Body of pancreas (tissue), 4 donors: ENCODE results near the gene PDIA5.
"Not testable (repeated sequence)": the region's sequence is repeated elsewhere in the genome, so short reads cannot be mapped to it uniquely, and the experiment has no call there.

Experiments used
- POLR2A ChIP-seq, 3 donors: fragments of 450-650 bp; IDR thresholded peaks; one replicate each; pipeline ENCODE4 v1.6.1; 2016; ENCODE audit warnings: antibody characterized with exemption in 3 of 3, mild to moderate bottlenecking in 2 of 3
- TF ChIP-seq, protein P1 (sequence below), 7 experiments: fragments of 450-650 bp in 4 of 7; fragments of 200-600 bp in 3 of 7; sonication (generic) in 3 of 7; IDR thresholded peaks; one replicate each; pipeline ENCODE4 v1.5.1; 2016 to 2019; ENCODE audit warnings: antibody characterized with exemption in 7 of 7

DNA sequence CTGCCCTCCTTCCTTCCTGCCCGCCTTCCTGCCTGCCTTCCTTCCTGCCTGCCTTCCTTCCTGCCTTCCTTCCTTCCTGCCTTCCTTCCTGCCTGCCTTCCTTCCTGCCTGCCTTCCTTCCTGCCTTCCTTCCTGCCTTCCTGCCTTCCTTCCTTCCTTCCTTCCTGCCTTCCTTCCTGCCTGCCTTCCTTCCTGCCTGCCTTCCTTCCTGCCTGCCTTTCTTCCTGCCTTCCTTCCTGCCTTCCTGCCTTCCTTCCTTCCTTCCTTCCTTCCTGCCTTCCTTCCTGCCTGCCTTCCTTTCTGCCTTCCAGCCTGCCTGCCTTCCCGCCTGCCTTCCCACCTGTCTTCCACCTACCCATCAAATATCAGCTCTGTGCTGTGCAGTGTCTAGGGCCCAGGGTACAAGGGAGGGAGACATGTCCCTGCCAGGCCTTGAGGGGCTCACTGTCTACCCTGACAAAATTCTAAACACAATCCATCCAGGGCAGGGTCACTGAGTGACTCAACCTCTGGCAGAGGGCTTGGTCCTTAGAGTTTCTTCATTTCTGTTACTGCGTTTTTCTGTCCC is 85.1 kb downstream of the PDIA5 start:
- TF ChIP-seq, protein P1, sequence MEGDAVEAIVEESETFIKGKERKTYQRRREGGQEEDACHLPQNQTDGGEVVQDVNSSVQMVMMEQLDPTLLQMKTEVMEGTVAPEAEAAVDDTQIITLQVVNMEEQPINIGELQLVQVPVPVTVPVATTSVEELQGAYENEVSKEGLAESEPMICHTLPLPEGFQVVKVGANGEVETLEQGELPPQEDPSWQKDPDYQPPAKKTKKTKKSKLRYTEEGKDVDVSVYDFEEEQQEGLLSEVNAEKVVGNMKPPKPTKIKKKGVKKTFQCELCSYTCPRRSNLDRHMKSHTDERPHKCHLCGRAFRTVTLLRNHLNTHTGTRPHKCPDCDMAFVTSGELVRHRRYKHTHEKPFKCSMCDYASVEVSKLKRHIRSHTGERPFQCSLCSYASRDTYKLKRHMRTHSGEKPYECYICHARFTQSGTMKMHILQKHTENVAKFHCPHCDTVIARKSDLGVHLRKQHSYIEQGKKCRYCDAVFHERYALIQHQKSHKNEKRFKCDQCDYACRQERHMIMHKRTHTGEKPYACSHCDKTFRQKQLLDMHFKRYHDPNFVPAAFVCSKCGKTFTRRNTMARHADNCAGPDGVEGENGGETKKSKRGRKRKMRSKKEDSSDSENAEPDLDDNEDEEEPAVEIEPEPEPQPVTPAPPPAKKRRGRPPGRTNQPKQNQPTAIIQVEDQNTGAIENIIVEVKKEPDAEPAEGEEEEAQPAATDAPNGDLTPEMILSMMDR (IDR thresholded peaks at IDR 0.05): not testable (repeated sequence)
- TF ChIP-seq POLR2A (IDR thresholded peaks at IDR 0.05): not testable (repeated sequence)
